Measurements from ENCODE around the gene KCNIP4.

KCNIP4 gene

DNA sequence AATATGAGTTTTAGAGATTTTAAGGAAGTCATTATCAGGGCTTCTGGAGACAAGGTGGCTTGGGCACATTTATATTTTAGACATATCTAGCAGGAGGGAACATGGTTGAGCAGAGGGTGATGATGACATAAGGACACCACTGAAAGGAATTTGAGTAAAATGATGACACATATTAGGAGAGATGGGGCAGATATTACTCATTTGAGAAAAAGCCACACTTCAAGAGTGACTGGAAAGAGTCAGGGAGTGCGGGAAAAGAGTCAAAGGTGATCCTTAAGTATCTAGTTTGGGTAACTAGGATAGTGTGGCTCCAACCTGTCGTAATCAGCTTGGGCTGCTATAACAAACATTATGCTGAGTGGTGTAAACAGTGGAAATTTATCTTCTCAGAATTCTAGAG lies 870.6 kb downstream of the KCNIP4 start:
- no peaks in the 10 kb centered on the region for H4K20me1 ChIP-seq (ENCODE audit: insufficient read depth, low read length, poor library complexity, severe bottlenecking)
- H3K79me2 ChIP-seq (ENCODE audit: insufficient read depth, low read length): no peaks in the 10 kb centered on the region
- TF ChIP-seq EZH2phosphoT487 (IDR thresholded peaks at IDR 0.05; ENCODE audit: borderline replicate concordance): no peak
- TF ChIP-seq, protein P1, sequence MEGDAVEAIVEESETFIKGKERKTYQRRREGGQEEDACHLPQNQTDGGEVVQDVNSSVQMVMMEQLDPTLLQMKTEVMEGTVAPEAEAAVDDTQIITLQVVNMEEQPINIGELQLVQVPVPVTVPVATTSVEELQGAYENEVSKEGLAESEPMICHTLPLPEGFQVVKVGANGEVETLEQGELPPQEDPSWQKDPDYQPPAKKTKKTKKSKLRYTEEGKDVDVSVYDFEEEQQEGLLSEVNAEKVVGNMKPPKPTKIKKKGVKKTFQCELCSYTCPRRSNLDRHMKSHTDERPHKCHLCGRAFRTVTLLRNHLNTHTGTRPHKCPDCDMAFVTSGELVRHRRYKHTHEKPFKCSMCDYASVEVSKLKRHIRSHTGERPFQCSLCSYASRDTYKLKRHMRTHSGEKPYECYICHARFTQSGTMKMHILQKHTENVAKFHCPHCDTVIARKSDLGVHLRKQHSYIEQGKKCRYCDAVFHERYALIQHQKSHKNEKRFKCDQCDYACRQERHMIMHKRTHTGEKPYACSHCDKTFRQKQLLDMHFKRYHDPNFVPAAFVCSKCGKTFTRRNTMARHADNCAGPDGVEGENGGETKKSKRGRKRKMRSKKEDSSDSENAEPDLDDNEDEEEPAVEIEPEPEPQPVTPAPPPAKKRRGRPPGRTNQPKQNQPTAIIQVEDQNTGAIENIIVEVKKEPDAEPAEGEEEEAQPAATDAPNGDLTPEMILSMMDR (conservative IDR thresholded peaks at IDR 0.05; ENCODE audit: low read length): no peak
- no peak overlapping the region for H3K4me2 ChIP-seq (ENCODE audit: low read depth, low read length, poor library complexity, severe bottlenecking)
- no peak overlapping the region for H3K4me3 ChIP-seq (ENCODE audit: low read length, poor library complexity, severe bottlenecking)
- no peaks in the 10 kb centered on the region for H3K4me1 ChIP-seq (ENCODE audit: insufficient read depth, low read length, poor library complexity, severe bottlenecking)
- no peaks in the 10 kb centered on the region for H3K9me2 ChIP-seq (replicated peaks; ENCODE audit: low read depth, low read length)
- no peaks in the 10 kb centered on the region for H3K9me3 ChIP-seq (ENCODE audit: insufficient read depth, low read depth, low read length)
- no peaks in the 10 kb centered on the region for H3K36me3 ChIP-seq (ENCODE audit: insufficient read depth, low read length)
- no peak overlapping the region for H2AFZ ChIP-seq (ENCODE audit: low read length)
- no peak overlapping the region for H3K9ac ChIP-seq (ENCODE audit: low read depth, low read length, poor library complexity, severe bottlenecking)
- no peaks in the 10 kb centered on the region for H3F3A ChIP-seq (ENCODE audit: low read depth)
- no peaks in the 10 kb centered on the region for H3K27me3 ChIP-seq (ENCODE audit: insufficient read depth, low read length, poor library complexity, severe bottlenecking)

DNA sequence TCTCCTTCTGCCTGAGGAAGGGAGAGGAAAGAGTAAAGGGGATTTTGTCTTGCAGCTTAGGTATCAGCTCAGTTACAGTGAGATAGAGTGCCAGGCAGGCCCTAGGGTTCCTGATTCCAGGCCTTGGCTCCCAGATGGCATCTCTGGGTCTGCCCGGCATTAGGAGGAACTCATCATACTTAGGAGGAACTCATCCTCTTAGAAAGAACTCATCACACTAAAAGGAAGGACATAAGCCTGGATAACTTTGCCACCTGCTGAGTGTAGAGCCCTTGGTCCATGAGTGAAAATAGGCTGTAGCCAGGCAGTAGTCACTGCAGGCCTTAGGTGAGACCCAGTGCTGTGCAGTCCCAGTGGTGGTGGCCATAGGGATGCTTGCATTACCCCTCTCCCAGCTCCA lies 881.2 kb downstream of the KCNIP4 start:
- H4K20me1 ChIP-seq (ENCODE audit: insufficient read depth, low read length, poor library complexity, severe bottlenecking): no peaks in the 10 kb centered on the region
- H3K4me3 ChIP-seq (ENCODE audit: low read length, poor library complexity, severe bottlenecking): no peak overlapping the region
- TF ChIP-seq, protein P1 (conservative IDR thresholded peaks at IDR 0.05; ENCODE audit: low read length): no peak
- TF ChIP-seq EZH2phosphoT487 (IDR thresholded peaks at IDR 0.05; ENCODE audit: borderline replicate concordance): no peak

DNA sequence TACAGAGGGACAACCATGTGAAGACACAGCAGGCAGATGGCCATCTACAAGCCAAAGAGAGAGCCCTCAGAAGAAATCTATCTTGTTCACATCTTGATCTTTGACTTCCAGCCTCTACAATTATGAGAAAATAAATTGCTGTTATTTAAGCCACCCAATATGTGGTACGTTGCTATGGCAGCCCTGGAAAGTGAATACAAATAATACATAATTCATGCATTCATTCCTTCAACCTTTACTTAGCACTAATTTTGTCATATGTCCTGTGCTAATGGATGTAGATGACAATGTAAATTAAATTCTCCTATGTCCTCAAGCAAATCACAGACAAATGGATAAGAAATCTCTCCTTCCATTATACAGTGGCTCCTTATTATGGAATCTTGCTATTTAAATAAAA lies 886.7 kb downstream of the KCNIP4 start:
- Histone ChIP-seq H3K4me3 (ENCODE audit: low read length, poor library complexity, severe bottlenecking) (no peak overlapping the region), H3K9ac (ENCODE audit: low read depth, low read length, poor library complexity, severe bottlenecking) (no peak overlapping the region), H4K20me1 (ENCODE audit: insufficient read depth, low read length, poor library complexity, severe bottlenecking) (no peaks in the 10 kb centered on the region), H3K4me2 (ENCODE audit: low read depth, low read length, poor library complexity, severe bottlenecking) (no peak overlapping the region), H3K27me3 (ENCODE audit: insufficient read depth, low read length, poor library complexity, severe bottlenecking) (no peaks in the 10 kb centered on the region), H3F3A (ENCODE audit: low read depth) (no peaks in the 10 kb centered on the region), H3K36me3 (ENCODE audit: insufficient read depth, low read length) (no peaks in the 10 kb centered on the region), H2AFZ (ENCODE audit: low read length) (no peak overlapping the region), H3K9me2 (replicated peaks; ENCODE audit: low read depth, low read length) (no peaks in the 10 kb centered on the region), H3K9me3 (ENCODE audit: insufficient read depth, low read depth, low read length) (no peaks in the 10 kb centered on the region), H3K4me1 (ENCODE audit: insufficient read depth, low read length, poor library complexity, severe bottlenecking) (no peaks in the 10 kb centered on the region), H3K79me2 (ENCODE audit: insufficient read depth, low read length) (no peaks in the 10 kb centered on the region)
- no peak for TF ChIP-seq EZH2phosphoT487 (IDR thresholded peaks at IDR 0.05; ENCODE audit: borderline replicate concordance)
- TF ChIP-seq, protein P1 (conservative IDR thresholded peaks at IDR 0.05; ENCODE audit: low read length): no peak

More for the DNA sequence above, 881.2 kb downstream of the KCNIP4 start:
- Histone ChIP-seq H3K27me3 (ENCODE audit: insufficient read depth, low read length, poor library complexity, severe bottlenecking) (no peaks in the 10 kb centered on the region), H3K9me2 (replicated peaks; ENCODE audit: low read depth, low read length) (no peaks in the 10 kb centered on the region), H3K36me3 (ENCODE audit: insufficient read depth, low read length) (no peaks in the 10 kb centered on the region), H3K4me1 (ENCODE audit: insufficient read depth, low read length, poor library complexity, severe bottlenecking) (no peaks in the 10 kb centered on the region), H3K9ac (ENCODE audit: low read depth, low read length, poor library complexity, severe bottlenecking) (no peak overlapping the region), H3F3A (ENCODE audit: low read depth) (no peaks in the 10 kb centered on the region), H3K79me2 (ENCODE audit: insufficient read depth, low read length) (no peaks in the 10 kb centered on the region), H2AFZ (ENCODE audit: low read length) (no peak overlapping the region), H3K4me2 (ENCODE audit: low read depth, low read length, poor library complexity, severe bottlenecking) (no peak overlapping the region), H3K9me3 (ENCODE audit: insufficient read depth, low read depth, low read length) (no peaks in the 10 kb centered on the region)
